Spleen (tissue), 11 donors: Measurements from ENCODE around the gene CNTNAP2. TPM values are rescaled to one million over a fixed set of nuclear protein-coding genes. Genes with fewer than 3 reads are reported as not detected.

Experiments
- DNase-seq: peaks from one replicate; pipeline ENCODE4 v3.0.0-alpha.2; 2020
- H3K27ac ChIP-seq, 8 donors: fragments of 200-600 bp; sonication (generic) in 7 of 8; 1 replicate in 4 of 8; 2 replicates in 4 of 8; pipeline versions ENCODE4 v1.5.0 to v1.8.0; 2016 to 2021; ENCODE audit warnings: inconsistent platforms in 4 of 8, mild to moderate bottlenecking in 4 of 8, moderate library complexity in 1 of 8
- H3K27me3 ChIP-seq, 7 donors: fragments of 200-600 bp; sonication (generic) in 6 of 7; replicated peaks in 1 of 7; 1 replicate in 4 of 7; 2 replicates in 3 of 7; pipeline versions ENCODE4 v1.5.0 to v1.8.0; 2016 to 2021; ENCODE audit warnings: inconsistent platforms in 3 of 7, mild to moderate bottlenecking in 1 of 7
- H3K36me3 ChIP-seq, 6 donors: fragments of 200-600 bp; sonication (generic) in 5 of 6; 1 replicate in 4 of 6; 2 replicates in 2 of 6; pipeline versions ENCODE4 v1.5.0 to v1.8.0; 2016 to 2021; ENCODE audit warnings: inconsistent platforms in 2 of 6
- H3K4me1 ChIP-seq, 6 donors: fragments of 200-600 bp; sonication (generic) in 5 of 6; 1 replicate in 3 of 6; 2 replicates in 3 of 6; pipeline versions ENCODE4 v1.5.0 to v1.8.0; 2016 to 2021; ENCODE audit warnings: inconsistent platforms in 3 of 6
- H3K4me3 ChIP-seq, 8 donors: fragments of 200-600 bp; sonication (generic) in 7 of 8; 1 replicate in 4 of 8; 2 replicates in 4 of 8; pipeline versions ENCODE4 v1.5.0 to v1.8.0; 2016 to 2021; ENCODE audit warnings: inconsistent platforms in 4 of 8, mild to moderate bottlenecking in 4 of 8, moderate library complexity in 2 of 8
- H3K9me3 ChIP-seq, 8 donors: fragments of 200-600 bp; sonication (generic) in 7 of 8; 1 replicate in 4 of 8; 2 replicates in 4 of 8; pipeline versions ENCODE4 v1.5.0 to v1.8.0; 2016 to 2021; ENCODE audit warnings: inconsistent platforms in 4 of 8
- CTCF ChIP-seq, 11 experiments: fragments of 200-600 bp in 7 of 11; fragments of 450-650 bp in 4 of 11; sonication (generic) in 4 of 11; IDR thresholded peaks in 8 of 11; conservative IDR thresholded peaks in 3 of 11; 1 replicate in 7 of 11; 2 replicates in 4 of 11; pipeline versions ENCODE4 v1.4.0 to v1.8.0; 2016 to 2021; ENCODE audit warnings: antibody characterized with exemption in 11 of 11, inconsistent platforms in 4 of 11, mild to moderate bottlenecking in 1 of 11
- POLR2A ChIP-seq, 3 donors: fragments of 450-650 bp; IDR thresholded peaks; one replicate each; pipeline ENCODE4 v1.5.1; 2017; ENCODE audit warnings: antibody characterized with exemption in 3 of 3, mild to moderate bottlenecking in 1 of 3
- POLR2AphosphoS5 ChIP-seq, 3 donors: sonication (generic); formaldehyde crosslinking; IDR thresholded peaks; one replicate each; pipeline ENCODE4 v1.5.1; 2017; ENCODE audit warnings: antibody characterized with exemption in 3 of 3
- WGBS, 5 donors: extraction: QIAGEN DNeasy Blood & Tissue Kit in 3 of 5; methylation state at CpG; one replicate each; pipeline versions ENCODE4 v1.1.5 to v1.1.7; 2013 to 2018; 5-methylcytosine and 5-hydroxymethylcytosine counted together
- intact Hi-C: fragments of 100-400 bp; cut with DNase I; formaldehyde crosslinking; loops from one replicate; pipeline ENCODE4 v1.15.0; 2023; ENCODE audit warnings: low total_unique reads
- polyA plus RNA-seq, 3 donors: library from polyadenylated mRNA; stranded (reverse); fragments of 200-250 nt; gene quantifications; one replicate each; pipeline ENCODE4 v1.2.1, GENCODE V29; 2013
- total RNA-seq, 7 donors: library from RNA; depleted of rRNA in 3 of 7; stranded (reverse); fragments of >200 nt in 3 of 7; fragmentation: NEBNext Ultra II Directional in 4 of 7; extraction: Animal tissue kit (Norgen Biotek cat#: 25700) in 4 of 7; gene quantifications; one replicate each; pipeline versions ENCODE4 v1.1.0 to v1.2.1, GENCODE V29; 2016 to 2021
- donor health status: healthy with polysubstance abuse.
- donor health status: DM: no; HTN: no; CAD: no; lungs with moderate emphysema.
- donor health status: DM: no; HTN: no; CAD: no.
- donor health status: Bipolar disorder and iron deficiency.
- donor health status: healthy.
- donor health status: DM: no; HTN: no; CAD: no.
- donor health status: DM: yes; HTN: yes; CAD: no.

Gene CNTNAP2
- total and polyA plus RNA-seq, 10 donors = 0.13 to 2.0 (median 0.82) TPM

GRCh38 chr7:147438216-147438615 is 1321.6 kb downstream of the CNTNAP2 start:
- Histone ChIP-seq H3K27me3 (no peaks in the 10 kb centered on the region), H3K36me3 (no peaks in the 10 kb centered on the region), H3K4me1 (no peaks in the 10 kb centered on the region), H3K27ac (no peak overlapping the region), H3K9me3 (peaks cover 0 to 42% (median 29%) of the 10 kb centered on the region in 8 donors), H3K4me3 (no peak overlapping the region)
- DNase-seq = no peak
- intact Hi-C loops = no loop called here
- no peak for TF ChIP-seq CTCF (IDR thresholded peaks at IDR 0.05 in 8 of 11, conservative IDR thresholded peaks at IDR 0.05 in 3 of 11)
- TF ChIP-seq POLR2AphosphoS5 (IDR thresholded peaks at IDR 0.05) = no peak
- no peak for TF ChIP-seq POLR2A (IDR thresholded peaks at IDR 0.05)
- WGBS, 5 donors = 65 to 98% (median 73%) methylated on average over 1 of the region's 1 CpG

GRCh38 chr7:147443942-147444341 is 1327.3 kb downstream of the CNTNAP2 start:
- no peaks in the 10 kb centered on the region for H3K36me3 ChIP-seq
- TF ChIP-seq POLR2A (IDR thresholded peaks at IDR 0.05) = no peak
- TF ChIP-seq POLR2AphosphoS5 (IDR thresholded peaks at IDR 0.05) = no peak
- H3K27ac ChIP-seq = no peak overlapping the region
- WGBS, 5 donors = 70 to 85% (median 77%) methylated on average over 2 of the region's 2 CpGs
- H3K9me3 ChIP-seq = peaks cover 0 to 47% (median 30%) of the 10 kb centered on the region in 8 donors
- no peaks in the 10 kb centered on the region for H3K27me3 ChIP-seq
- H3K4me3 ChIP-seq = no peak overlapping the region
- intact Hi-C loops = no loop called here
- DNase-seq = no peak
- H3K4me1 ChIP-seq = no peaks in the 10 kb centered on the region

GRCh38 chr7:147452816-147453215 is 1336.2 kb downstream of the CNTNAP2 start:
- H3K4me3 ChIP-seq = no peak overlapping the region
- TF ChIP-seq POLR2AphosphoS5 (IDR thresholded peaks at IDR 0.05) (no peak), POLR2A (IDR thresholded peaks at IDR 0.05) (no peak), CTCF (IDR thresholded peaks at IDR 0.05 in 8 of 11, conservative IDR thresholded peaks at IDR 0.05 in 3 of 11) (no peak)
- 61 to 77% (median 62%) methylated on average over 1 of the region's 1 CpG for WGBS, 5 donors
- intact Hi-C loops = no loop called here
- H3K9me3 ChIP-seq = peaks cover 0 to 4% (median 0%) of the 10 kb centered on the region in 8 donors
- no peaks in the 10 kb centered on the region for H3K36me3 ChIP-seq
- no peak overlapping the region for H3K27ac ChIP-seq
- H3K27me3 ChIP-seq = no peaks in the 10 kb centered on the region
- DNase-seq = no peak
- no peaks in the 10 kb centered on the region for H3K4me1 ChIP-seq

- WGBS, 5 donors = 95 to 100% (median 96%) methylated on average over 2 of the region's 2 CpGs
These were observed 1348.6 kb downstream of the CNTNAP2 start for GRCh38 chr7:147465223-147465622.

More at GRCh38 chr7:147465223-147465622, 1348.6 kb downstream of the CNTNAP2 start:
- Histone ChIP-seq H3K27ac (no peak overlapping the region), H3K4me1 (no peaks in the 10 kb centered on the region), H3K27me3 (no peaks in the 10 kb centered on the region), H3K4me3 (no peak overlapping the region), H3K36me3 (no peaks in the 10 kb centered on the region), H3K9me3 (peaks cover 0 to 4% (median 0%) of the 10 kb centered on the region in 8 donors)
- intact Hi-C loops = no loop called here
- TF ChIP-seq POLR2AphosphoS5 (IDR thresholded peaks at IDR 0.05) (no peak), CTCF (IDR thresholded peaks at IDR 0.05 in 8 of 11, conservative IDR thresholded peaks at IDR 0.05 in 3 of 11) (no peak), POLR2A (IDR thresholded peaks at IDR 0.05) (no peak)
- no peak for DNase-seq
